Heart right ventricle (tissue), 16 donors: ENCODE data around the gene ENOX1. TPM values are rescaled to one million over a fixed set of nuclear protein-coding genes. Genes with fewer than 3 reads are reported as not detected.

ENCODE experiments used
- ATAC-seq, 8 donors: fragments of 200-7000 bp; cut with Tn5 transposase; one replicate each; pipeline ENCODE4 v1.9.1; 2020; ENCODE audit warnings: mild to moderate bottlenecking in 8 of 8, moderate library complexity in 8 of 8, moderate number of reproducible peaks in 1 of 8
- DNase-seq, 2 donors: peaks; one replicate each; pipeline ENCODE4 v3.0.0-alpha.2; 2020
- H3K27ac ChIP-seq, 10 donors: fragments of 200-600 bp; sonication (generic) in 2 of 10; one replicate each; pipeline versions ENCODE4 v1.5.0 to v1.8.0; 2020 to 2022; ENCODE audit warnings: mild to moderate bottlenecking in 3 of 10
- H3K27me3 ChIP-seq, 7 donors: fragments of 200-600 bp; one replicate each; pipeline ENCODE4 v1.8.0; 2021 to 2022; ENCODE audit warnings: mild to moderate bottlenecking in 2 of 7
- H3K36me3 ChIP-seq, 9 donors: fragments of 200-600 bp; sonication (generic) in 1 of 9; one replicate each; pipeline versions ENCODE4 v1.5.0 to v1.8.0; 2020 to 2022; ENCODE audit warnings: mild to moderate bottlenecking in 2 of 9
- H3K4me1 ChIP-seq, 9 donors: fragments of 200-600 bp; sonication (generic) in 1 of 9; one replicate each; pipeline versions ENCODE4 v1.5.0 to v1.8.0; 2020 to 2022; ENCODE audit warnings: mild to moderate bottlenecking in 4 of 9
- H3K4me3 ChIP-seq, 10 donors: fragments of 200-600 bp; sonication (generic) in 2 of 10; one replicate each; pipeline versions ENCODE4 v1.5.0 to v1.8.0; 2020 to 2022; ENCODE audit warnings: mild to moderate bottlenecking in 7 of 10, moderate library complexity in 2 of 10
- H3K9me3 ChIP-seq, 11 donors: fragments of 200-600 bp in 10 of 11; sonication (generic) in 2 of 11; one replicate each; pipeline versions ENCODE4 v1.5.0 to v1.8.0; 2013 to 2022; ENCODE audit warnings: mild to moderate bottlenecking in 2 of 11, control low read depth in 1 of 11, moderate library complexity in 1 of 11
- WGBS, 2 donors: extraction: QIAGEN DNeasy Blood & Tissue Kit; methylation state at CpG; one replicate each; pipeline ENCODE4 v1.1.7; 2013; ENCODE audit warnings: inconsistent platforms in 1 of 2; 5-methylcytosine and 5-hydroxymethylcytosine counted together
- intact Hi-C, 10 donors: fragments of 100-400 bp; cut with DNase I; formaldehyde crosslinking; loops; one replicate each; pipeline versions ENCODE4 v1.11.1 to v1.14.2; 2022
- polyA plus RNA-seq, 2 donors: library from polyadenylated mRNA; stranded (reverse); fragments of 200-250 nt; gene quantifications; one replicate each; pipeline ENCODE4 v1.2.3, GENCODE V29; 2013
- total RNA-seq, 10 donors: library from RNA; stranded (reverse); fragmentation: NEBNext Ultra II Directional in 3 of 10; extraction: Animal tissue kit (Norgen Biotek cat#: 25700) in 3 of 10; gene quantifications; one replicate each; pipeline versions ENCODE4 v1.2.1 to v1.2.4, GENCODE V29; 2021 to 2023
- TF ChIP-seq, protein P1 (sequence below), 9 donors: fragments of 200-600 bp; sonication (generic) in 2 of 9; IDR thresholded peaks; one replicate each; pipeline versions ENCODE4 v1.5.0 to v1.8.0; 2021 to 2022; ENCODE audit warnings: antibody characterized with exemption in 9 of 9, mild to moderate bottlenecking in 5 of 9, moderate library complexity in 1 of 9
- donor health status: Arrhythmogenic right ventricular cardiomyopathy.
- donor health status: ischemic (EF 13 %, LVEDD 7.1; RV severe dilation, severe dysfunction).
- donor health status: healthy with polysubstance abuse.
- donor health status: DM: no; HTN: yes; CAD: no.
- donor health status: DM: no; HTN: no; CAD: no.
- donor health status: ischemic (EF 25% LVEDD 6.9; RV normal size, moderate dysfunction).
- donor health status: ischemic (EF 25% LVEDD 5.7; RV mildly dilated, moderate dysfunction).
- donor health status: healthy.
- donor health status: DM: yes; HTN: yes; CAD: no.
- donor health status: Ischemic cardiomyopathy.
- donor health status: ischemic (EF 35%, LVEDD 5.7; RV mildly dilated, moderate dysfunction).
- donor health status: nonischemic (EF 11% LVEDD 7.7; RV severe dilation, severe dysfunction).
- donor health status: DM: yes; HTN: yes; CAD: no.
- donor health status: PGD.
- donor health status: ischemic (EF 29% LVEDD 5.4; RV normal size, mild dysfunction).
- donor health status: nonischemic (EF 23%, LVEDD 6.1; RV moderate dilation, normal function).

Gene ENOX1
- total and polyA plus RNA-seq, 12 donors = 2.0 to 10.4 (median 7.1) TPM

DNA sequence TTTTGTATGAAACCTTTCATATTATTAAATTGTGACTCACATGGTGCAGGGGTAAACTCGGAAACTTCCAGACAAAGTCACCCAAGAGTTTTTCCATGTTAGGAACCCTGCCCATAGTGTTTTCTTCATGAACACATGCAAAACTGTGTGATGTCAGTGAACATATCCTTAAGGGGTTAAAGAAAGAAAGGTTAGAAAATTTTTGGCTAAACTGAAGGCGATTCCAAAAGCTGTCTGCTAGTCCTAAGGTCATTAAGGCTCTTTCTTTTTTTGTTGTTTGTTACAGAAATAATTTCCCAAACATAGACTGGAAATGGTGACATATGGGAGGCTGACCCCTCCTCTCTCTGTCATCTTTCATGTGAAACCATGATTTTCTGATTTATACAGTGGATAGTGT lies 491.5 kb downstream of the ENOX1 start:
- WGBS, 2 donors = 65 to 68% methylated on average over 2 of the region's 2 CpGs
- TF ChIP-seq, protein P1, sequence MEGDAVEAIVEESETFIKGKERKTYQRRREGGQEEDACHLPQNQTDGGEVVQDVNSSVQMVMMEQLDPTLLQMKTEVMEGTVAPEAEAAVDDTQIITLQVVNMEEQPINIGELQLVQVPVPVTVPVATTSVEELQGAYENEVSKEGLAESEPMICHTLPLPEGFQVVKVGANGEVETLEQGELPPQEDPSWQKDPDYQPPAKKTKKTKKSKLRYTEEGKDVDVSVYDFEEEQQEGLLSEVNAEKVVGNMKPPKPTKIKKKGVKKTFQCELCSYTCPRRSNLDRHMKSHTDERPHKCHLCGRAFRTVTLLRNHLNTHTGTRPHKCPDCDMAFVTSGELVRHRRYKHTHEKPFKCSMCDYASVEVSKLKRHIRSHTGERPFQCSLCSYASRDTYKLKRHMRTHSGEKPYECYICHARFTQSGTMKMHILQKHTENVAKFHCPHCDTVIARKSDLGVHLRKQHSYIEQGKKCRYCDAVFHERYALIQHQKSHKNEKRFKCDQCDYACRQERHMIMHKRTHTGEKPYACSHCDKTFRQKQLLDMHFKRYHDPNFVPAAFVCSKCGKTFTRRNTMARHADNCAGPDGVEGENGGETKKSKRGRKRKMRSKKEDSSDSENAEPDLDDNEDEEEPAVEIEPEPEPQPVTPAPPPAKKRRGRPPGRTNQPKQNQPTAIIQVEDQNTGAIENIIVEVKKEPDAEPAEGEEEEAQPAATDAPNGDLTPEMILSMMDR (IDR thresholded peaks at IDR 0.05) = no peak
- intact Hi-C loops = no loop called here
- DNase-seq (no peak), ATAC-seq (no peak)
- H3K27me3 ChIP-seq = no peaks in the 10 kb centered on the region
- no peaks in the 10 kb centered on the region for H3K36me3 ChIP-seq
- peaks cover 0 to 12% (median 0%) of the 10 kb centered on the region in 9 donors for H3K4me1 ChIP-seq
- H3K4me3 ChIP-seq = no peak overlapping the region
- H3K27ac ChIP-seq = no peak overlapping the region
- H3K9me3 ChIP-seq = no peaks in the 10 kb centered on the region

DNA sequence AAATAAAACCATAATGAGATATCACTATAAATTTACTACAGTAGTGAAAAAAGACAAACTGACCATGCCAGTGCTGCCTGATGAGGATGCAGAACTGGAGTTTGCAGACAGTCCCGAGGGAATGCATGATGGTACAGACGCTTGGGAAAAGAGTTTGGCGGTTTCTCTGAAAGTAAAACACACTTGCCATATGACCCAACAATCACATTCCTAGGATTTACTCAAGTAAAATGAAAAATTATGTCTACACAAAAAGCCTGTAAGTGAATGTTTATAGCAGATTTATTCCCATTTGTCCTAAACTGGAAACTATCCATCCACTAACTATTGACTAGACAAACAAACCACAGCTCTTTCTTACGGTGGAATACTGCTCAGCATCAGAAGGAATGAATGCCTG lies 492.4 kb downstream of the ENOX1 start:
- Histone ChIP-seq H3K27me3 (no peaks in the 10 kb centered on the region), H3K4me1 (peaks cover 0 to 21% (median 7%) of the 10 kb centered on the region in 9 donors), H3K9me3 (no peaks in the 10 kb centered on the region), H3K27ac (no peak overlapping the region), H3K36me3 (no peaks in the 10 kb centered on the region), H3K4me3 (no peak overlapping the region)
- WGBS, 2 donors = 87 to 94% methylated on average over 4 of the region's 4 CpGs
- intact Hi-C loops = no loop called here
- DNase-seq = no peak
- TF ChIP-seq, protein P1 (IDR thresholded peaks at IDR 0.05) = no peak
- no peak for ATAC-seq

DNA sequence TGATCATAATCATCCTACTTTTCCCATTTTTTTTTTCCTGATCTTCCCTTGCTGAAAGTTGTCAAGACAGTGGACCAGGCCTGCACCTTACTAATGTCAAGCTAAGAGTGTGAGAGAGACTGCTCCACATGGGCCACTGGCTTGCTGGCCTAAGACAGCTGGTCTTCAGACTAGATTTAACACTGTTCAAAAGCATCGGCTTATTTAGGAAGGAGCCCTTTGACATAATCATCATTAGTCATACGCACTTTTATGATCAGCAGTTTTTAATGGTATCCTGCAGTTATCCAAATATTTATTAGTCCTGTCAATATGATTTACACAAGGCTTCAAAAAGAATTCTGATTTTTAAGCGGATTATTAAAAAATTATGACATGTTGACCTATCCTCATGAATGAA lies 492.8 kb downstream of the ENOX1 start:
- ATAC-seq (no peak), DNase-seq (no peak)
- H3K4me1 ChIP-seq = peaks cover 0 to 23% (median 7%) of the 10 kb centered on the region in 9 donors
- WGBS, 2 donors = 96 to 99% methylated on average over 3 of the region's 3 CpGs
- no peaks in the 10 kb centered on the region for H3K36me3 ChIP-seq
- TF ChIP-seq, protein P1 (IDR thresholded peaks at IDR 0.05) = no peak
- no peak overlapping the region for H3K27ac ChIP-seq
- no peaks in the 10 kb centered on the region for H3K27me3 ChIP-seq
- intact Hi-C loops = no loop called here
- H3K4me3 ChIP-seq = no peak overlapping the region
- H3K9me3 ChIP-seq = no peaks in the 10 kb centered on the region

DNA sequence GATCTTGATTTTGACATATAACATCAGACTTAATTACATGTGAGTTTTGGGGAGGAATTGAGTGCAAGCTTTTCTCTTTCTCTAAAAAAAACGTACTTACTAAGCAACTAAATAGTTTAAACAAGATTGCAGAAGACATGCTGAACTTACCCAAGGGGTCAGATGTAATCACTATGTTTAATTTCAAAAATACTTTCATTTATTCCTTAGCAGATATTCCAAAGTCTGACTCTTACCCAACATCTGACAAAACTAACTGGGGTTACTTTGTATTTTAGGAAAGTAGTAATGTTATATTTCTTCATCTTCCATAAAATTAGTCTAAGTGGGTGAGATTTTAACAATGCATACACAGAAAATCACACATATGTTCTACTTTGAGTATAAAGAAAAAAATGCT lies 493.2 kb downstream of the ENOX1 start:
- H3K36me3 ChIP-seq = no peaks in the 10 kb centered on the region
- H3K4me1 ChIP-seq = peaks cover 0 to 22% (median 10%) of the 10 kb centered on the region in 9 donors
- ATAC-seq (no peak), DNase-seq (no peak)
- H3K4me3 ChIP-seq = no peak overlapping the region
- H3K9me3 ChIP-seq = no peaks in the 10 kb centered on the region
- no peak overlapping the region for H3K27ac ChIP-seq
- TF ChIP-seq, protein P1 (IDR thresholded peaks at IDR 0.05) = no peak
- no peaks in the 10 kb centered on the region for H3K27me3 ChIP-seq
- 83 to 97% methylated on average over 1 of the region's 1 CpG for WGBS, 2 donors
- intact Hi-C loops = no loop called here
